UCSD-AML1 (cell line): ENCODE data around the gene L3MBTL1.

ENCODE experiments used
- DNase-seq: peaks from one replicate; lab custom pipeline; 2025; ENCODE audit not compliant: unreplicated experiment; lab: John Stamatoyannopoulos, UW

L3MBTL1 gene

DNA sequence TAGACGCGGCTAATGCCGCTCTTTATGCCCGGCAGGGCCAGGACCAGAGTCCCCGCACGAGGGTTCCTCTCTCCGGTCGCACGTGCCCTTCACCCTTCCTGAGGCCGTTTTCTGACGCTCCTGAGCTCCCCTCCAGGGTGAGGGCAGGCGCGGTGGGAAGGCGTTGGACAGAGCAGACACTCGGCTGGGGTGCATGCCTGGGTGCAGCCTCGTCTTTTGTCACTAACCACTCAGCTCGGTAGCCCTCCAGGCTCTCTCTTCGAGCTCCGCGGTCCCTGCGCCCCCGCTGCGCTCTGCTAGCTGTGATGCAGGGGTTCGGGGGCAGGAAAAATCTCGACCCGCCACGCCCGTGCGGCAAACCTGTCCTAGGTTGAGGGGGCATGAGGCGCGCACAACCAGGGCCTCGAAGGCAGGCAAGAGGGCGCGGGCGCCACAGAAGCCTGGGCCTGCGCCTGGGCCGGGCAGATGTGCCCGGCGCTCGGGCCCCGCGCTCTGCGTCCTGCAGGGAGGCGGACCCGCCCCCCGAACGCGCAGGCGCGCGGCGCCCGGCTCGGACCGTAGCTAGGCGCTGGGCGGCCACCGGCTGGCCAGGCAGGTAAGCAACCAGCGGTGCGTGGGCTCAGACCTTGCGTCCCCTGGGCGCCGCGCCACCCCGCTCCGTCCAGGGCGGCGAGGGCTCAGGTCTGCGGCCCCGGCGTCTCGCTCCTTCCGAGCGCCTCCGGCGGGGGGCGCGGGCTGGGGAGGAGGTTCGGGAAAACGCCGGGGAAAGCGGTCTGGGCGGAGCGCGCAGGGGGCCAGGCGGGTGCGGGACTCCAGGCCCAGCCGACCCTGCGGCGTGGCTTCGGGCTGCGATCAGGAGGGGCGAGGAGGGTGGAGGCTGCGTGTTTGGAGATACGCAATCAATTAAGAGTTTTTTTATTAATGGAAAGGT is at the start of gene L3MBTL1:
Gene L3MBTL1 (plus strand): TSS at position 548 of the 931 bp plus-strand sequence. CDS start 5,807 bp downstream, outside the sequence.
- no peak for DNase-seq

DNA sequence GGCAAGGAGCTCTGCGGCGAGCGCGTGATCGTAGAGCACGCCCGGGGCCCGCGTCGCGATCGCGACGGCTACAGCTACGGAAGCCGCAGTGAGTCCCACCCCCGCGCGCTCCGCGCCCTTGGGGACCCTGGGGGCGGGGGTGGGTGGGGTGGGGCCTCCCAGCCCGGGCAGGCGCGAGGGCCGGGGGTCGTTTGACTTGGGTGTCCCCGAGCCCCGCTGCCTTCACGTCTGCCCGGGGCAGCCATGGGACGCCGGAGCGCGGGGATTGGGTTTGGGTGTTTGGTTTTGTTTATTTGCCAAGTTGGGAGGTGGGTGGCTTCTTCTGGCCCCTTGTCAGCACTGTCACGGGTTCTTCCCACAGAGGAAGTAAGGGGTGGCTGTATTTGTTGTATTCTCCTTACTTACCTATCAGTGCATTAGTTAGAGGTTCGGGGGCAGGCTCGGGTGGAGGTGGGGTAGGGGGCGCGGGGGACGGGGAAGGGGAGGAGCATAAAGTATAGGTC is 49.0 kb upstream of the L3MBTL1 start:
- DNase-seq = no peak

DNA sequence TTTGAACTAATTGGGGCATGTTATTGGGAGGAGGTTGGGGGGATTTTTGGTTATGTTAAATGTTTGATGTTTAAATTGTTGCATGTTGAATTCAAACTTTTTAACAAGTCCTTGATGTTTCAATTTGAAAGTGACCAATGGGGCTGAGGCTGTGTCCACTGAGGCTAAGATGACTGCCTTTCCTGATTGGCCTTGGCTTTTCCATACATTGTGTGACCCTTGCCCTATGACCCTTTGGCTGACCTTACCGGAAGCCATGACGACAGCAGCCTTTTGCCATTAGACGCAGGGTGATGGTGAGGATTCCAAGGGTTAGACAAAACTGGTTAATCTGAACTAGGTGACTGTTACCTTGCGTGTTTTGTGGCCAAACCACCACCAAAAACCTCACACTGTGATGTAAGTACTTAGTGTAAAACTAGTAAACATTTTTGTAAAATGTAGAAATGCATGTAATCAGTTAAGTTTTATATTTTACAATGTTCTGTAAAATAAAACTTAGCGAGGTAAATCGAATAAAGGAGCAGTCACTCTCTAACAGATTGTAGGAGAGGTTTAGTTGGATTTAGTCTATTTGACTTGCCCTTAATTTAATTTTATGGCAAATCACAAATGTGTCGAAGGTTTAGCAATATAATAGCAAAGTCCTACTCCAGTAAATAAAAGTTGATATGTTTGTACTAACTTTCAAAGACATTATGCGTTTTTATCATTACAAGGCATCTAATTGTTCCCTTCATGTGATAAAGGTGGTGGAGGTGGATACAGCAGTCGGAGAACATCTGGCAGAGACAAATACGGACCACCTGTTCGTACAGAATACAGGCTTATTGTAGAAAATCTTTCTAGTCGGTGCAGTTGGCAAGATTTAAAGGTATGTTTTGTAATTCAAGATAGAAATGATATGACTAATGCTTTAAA is 48.2 kb upstream of the L3MBTL1 start:
- DNase-seq = no peak

DNA sequence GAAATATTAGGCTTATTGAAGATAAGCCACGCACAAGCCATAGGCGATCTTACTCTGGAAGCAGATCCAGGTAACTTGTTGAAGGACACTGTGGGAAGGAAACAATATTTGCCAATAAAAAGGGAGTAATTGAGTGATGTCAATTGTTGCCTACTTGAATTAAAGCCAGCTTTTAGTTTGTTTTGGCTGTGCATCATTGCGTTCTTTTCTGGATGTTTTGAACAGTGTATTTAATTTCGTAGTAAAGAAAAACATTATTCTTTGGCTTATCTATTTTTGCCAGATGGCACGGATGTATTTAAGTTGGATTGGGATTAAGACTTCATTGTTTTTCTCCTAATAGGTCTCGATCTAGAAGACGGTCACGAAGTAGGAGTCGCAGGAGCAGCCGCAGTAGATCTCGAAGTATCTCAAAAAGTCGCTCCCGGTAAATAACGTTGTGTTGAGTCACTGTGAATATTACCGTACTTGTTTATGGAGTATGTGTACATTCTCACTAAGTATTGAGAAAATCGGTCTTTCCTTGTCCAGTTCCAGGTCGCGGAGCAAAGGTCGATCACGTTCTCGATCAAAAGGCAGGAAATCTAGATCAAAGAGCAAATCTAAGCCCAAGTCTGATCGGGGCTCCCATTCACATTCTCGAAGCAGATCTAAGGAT is 47.2 kb upstream of the L3MBTL1 start:
- DNase-seq = no peak

DNA sequence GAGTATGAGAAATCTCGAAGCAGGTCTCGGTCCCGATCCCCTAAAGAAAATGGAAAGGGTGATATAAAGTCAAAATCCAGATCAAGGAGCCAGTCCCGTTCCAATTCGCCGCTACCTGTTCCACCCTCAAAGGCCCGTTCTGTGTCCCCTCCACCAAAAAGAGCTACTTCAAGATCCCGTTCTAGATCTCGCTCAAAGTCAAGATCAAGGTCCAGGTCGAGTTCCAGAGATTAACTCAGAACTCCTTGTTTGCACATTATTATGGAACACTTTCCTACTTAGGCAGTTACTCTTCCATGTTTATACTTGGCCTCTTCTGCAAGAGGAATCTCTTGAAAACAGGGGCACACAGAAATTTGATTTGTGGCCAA is 46.7 kb upstream of the L3MBTL1 start:
- DNase-seq = no peak

DNA sequence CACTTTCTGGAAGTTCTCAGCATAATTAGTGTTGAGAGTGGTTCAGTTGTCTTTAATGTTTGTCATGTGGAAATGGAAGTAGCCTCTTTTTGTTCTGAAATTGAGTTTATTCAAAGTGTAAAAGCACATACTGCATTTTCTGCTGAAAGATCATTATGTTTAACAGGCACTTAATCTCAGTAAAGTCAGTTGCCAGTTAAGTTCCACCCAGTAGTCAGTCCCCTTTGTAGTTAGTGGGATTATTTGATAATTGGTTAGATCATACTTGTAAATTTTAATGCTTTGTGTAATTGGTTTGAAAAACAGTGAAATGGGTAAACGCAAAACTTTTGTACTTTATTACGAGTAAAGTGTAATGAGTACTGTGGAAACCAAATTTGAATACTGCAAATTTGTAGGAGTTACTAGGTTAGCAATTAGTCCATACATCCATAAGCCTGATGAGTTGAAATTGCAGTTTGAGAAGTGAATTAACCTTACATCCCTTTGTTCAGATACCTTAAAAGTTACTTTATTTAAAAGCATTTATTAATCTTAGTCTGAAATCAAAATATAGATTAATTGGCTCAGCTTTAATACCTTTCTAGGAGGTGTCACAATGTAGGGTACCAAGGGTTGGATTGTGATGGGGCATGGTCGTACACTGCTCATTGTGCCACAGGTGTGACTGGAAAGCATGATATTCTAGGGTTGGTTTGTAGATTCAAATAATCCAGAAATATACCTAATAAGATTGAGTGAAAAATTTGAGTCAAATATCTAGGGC is 45.4 kb upstream of the L3MBTL1 start:
- no peak for DNase-seq

DNA sequence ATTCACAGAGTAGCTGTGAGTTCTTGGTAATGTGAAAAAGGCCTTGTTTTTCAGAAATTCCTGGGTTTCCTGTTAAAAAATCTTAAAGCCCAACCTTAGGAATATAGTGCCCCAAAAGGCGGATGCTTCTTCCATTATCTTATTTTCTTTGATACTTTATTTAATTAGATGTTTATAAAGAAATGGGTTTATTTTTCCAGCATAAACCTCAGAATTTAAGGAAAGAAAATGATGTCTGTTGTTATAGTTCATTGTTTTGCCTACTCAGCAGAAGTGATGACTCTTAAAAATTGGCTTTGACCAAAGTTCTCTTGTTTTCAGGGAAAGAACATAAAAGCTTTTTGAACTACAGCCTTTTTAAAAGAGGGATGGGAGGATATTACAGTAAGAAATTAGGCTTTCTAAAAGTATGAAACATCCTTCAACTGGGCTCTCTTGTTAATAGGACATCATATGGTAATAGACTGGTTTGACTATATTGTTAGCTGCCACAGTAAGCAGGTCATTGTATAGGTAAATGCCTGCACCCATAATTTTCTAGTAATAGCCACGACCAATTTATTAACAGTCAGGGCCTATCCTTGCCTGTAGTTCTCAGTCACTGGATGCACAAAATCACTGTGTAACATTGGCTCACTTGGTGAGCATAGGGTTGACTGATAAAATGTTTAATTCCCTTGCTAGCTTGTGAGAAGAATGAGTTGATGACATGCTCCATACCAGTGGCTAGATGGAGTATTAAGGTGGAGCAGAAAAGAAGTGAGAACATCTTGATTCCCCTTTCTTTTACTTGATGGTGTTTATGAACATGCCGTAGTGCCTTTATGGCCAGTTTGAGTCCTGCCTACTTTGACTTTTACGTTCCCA is 44.6 kb upstream of the L3MBTL1 start:
- DNase-seq = no peak

DNA sequence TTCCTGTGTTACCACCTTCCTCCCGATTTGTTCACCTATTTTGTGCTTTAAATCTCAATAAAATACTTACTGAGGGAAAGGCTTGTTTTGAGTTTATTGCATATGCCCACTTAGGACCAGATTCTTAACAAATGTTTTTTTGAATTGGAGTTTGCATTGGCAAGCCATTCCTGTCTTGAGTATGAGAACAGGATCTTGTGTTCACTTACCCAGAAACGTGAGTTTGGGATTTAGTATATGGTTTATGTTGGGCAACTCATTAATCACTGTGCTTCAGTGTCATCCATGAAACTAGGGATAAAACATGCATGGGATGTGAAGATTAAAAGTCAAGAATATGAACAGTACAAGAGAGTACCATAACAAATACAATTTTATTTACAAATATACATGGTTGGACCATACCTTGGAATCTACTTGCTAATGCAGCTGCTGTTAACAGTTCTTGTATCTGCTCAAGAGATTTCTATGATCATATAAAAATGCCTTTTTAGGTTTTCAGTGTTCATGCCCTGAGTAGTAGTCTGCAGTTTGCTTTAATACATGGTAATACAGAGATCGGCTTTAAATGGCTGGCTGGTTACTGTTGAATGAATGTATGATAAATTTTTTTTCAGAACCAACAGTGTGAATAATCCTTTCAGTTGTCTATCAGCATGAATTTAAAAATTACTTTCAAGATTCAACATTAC is 43.8 kb upstream of the L3MBTL1 start:
- no peak for DNase-seq

DNA sequence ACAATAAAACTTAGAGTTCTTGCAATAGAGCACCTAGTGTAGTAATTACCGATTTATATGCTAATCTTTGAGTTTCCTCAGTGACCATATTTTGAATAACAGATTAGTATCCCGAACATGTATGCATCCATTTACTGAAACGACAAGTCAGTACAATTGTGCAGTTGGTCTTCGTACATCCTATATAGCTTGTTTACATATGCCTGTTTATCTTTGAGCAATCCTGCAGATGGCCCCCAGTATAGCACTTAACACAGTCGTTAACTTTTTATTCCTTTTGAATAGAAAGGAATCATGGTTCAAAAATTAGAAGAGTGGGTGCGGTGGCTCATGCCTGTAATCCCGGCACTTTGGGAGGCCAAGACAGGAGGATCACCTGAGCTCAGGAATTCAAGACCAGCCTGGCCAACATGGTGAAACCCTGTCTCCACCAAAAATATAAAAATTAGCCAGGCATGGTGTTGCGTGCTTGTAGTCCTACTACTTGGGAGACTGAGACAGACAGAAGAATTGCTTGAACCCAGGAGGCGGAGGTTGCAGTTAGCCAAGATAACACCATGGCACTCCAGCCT is 43.2 kb upstream of the L3MBTL1 start:
- DNase-seq = no peak

DNA sequence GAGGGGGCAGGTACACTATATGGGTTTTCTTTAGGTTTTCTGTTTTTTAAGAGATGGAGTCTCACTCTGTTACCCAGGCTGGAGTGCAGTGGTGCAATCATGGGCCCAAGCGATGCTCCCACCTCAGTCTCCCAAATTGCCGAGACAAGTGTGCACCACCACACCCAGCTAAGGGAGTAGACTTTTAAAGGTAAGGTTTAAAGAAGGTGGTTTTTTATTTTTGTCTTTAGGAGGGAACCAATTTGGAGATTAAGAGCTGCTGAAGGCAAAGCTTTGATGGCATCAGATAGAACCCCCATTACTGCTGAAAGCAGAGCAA is 41.9 kb upstream of the L3MBTL1 start:
- no peak for DNase-seq

DNA sequence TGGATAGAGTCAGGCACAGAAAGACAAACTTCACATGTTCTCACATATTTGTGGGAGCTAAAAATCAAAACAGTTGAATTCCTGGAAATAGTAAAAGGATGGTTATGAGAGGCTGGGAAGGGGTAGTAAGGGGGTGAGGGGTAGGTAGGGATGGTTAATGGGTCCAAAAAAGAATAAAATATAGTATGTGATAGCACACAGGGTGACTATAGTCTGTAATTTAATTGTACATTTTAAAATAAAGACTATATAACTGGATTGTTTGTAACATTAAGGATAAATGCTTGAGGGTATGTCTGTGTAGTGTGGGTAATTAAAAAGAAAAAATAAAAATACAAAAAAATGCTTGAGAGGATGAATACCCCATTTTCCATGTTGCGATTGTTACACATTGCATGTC is 39.9 kb upstream of the L3MBTL1 start:
- DNase-seq = no peak

DNA sequence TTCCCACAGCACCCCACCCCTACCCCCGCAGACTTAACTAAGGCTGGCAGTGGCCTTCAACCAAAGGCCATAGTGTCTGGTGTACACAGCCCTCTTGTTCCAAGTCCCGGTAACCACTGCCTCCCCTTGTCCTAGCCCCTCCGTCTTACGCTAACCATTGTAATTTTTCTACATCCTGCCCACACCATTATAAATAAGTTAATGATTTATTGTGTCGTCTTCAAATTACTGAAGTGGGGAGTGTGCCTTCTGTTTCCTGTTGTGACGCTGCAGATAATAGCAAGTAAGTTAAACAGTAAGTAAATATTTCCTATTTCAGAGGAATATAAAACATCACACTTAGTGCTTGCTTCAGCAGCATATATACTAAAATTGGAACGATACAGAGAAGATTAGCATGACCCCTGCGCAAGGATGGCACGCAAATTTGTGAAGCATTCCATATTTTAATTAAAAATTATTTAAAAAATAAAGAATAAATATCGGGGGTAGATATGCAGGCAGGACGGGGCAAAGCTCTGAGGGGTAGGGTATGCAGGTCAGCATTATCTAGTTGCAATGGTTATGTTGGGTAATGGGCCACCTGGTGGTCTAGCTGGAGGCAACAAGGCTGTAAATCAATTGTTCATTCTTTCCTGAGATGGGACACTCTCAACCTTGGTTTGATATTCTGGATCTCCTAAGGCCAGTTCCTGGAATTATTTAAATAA is 34.7 kb upstream of the L3MBTL1 start:
- DNase-seq = no peak

DNA sequence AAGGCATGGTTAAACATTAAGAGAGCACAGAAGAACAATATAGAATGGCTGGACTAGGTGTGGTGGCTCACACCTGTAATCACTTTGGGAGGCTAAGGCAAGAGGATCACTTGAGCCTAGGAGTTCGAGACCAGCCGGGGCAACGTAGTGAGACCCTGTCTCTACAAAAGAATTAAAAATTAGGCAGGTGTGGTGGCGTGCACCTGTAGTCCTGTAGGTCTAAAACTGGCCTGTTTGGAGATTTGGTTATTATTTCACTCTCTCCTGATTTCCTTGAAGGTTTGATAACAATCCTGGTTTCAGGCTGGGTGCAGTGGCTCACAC is 34.2 kb upstream of the L3MBTL1 start:
- no peak for DNase-seq

DNA sequence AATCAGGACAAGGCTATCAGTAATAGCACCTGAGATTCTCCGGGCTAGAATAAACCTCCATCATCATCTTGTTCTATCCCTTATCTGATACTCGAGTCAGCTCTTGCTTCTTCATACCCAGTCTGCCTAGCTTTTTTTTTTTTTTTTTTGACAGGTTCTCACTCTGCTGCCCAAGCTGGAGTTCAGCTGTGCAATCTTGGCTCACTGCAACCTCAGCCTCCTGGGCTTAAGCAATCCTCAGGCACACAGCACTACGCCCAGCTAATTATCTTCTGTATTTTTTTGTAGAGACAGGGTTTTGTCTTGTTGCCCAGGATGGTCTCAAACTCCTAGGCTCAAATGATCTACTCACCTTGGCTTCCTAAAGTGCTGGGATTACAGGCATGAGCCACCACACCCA is 30.3 kb upstream of the L3MBTL1 start:
- no peak for DNase-seq

DNA sequence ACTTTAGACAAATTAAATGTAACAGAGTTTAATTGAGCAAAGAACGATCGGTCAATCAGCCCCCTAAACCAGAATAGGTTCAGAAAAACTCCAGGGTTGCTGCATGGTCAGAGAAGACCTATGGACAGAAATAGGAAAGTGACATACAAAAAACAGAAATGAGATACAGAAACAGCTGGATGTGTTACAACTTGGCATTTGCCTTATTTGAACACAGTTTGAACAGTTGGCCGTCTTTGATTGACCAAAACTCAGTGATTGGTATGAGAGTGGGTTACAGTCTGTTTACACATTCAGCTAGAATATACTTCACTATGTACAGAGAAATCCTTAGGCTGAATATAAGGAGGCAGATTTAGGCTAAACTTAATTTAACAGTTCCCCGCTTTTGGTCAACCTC is 29.9 kb upstream of the L3MBTL1 start:
- DNase-seq = no peak

DNA sequence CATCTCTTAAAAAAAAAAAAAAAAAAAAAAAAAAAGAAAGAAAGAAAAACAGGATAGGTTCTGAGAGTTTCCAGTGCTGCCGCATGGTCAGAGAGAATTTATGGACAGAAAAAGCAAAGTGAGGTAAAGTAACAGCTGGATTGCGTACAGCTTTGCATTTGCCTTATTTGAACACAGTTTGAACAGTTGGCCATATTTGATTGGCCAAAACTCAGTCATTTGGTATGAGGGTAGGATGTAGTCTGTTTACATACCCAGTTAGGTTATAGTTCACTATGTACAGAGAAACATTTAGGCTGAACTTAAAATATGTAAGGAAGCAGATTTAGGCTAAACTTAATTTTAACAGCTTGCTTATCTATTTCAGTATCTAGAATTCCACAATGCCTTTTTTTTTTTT is 17.5 kb upstream of the L3MBTL1 start:
- no peak for DNase-seq

DNA sequence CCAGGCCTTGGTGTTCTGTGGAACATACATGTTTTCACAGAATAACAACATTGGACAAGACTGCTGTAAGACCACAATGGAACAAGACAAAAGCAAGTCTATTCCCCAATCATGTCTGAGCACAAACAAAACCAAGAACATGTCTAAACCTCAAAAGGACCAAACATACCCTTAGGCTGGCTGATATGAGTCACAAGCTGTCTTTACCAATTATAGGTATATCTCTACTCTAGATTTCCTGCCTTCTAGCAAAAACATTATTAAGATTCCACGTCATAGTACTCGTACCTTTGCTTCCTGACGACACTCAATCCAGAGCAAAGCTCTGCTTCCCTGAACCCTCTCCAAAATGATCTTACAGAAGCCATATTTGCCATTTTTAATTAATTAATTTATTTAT is 15.4 kb upstream of the L3MBTL1 start:
- no peak for DNase-seq

DNA sequence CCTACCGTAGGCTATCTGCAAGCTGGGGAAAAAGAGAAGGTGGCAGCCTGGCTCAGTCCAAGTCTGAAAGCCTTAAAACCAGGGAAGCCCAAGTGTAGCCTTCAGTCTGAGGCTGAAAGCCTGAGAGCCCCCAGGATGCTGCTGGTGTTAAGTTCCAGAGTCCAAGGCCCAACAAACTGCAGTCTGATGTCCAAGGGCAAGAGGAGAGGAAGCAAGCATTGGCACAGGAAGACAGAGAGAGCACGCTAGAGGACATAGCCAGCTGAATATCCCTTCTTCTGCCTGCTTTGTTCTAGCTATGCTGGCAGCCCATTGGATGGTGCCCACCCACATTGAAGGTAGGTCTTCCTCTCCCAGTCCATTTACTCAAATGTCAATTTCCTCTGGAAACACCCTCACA is 12.1 kb upstream of the L3MBTL1 start:
- DNase-seq = no peak
